Inferior parietal cortex (tissue), 1 donor: ENCODE measurements around the gene GPC3.
"Not testable (repeated sequence)": the region's sequence is repeated elsewhere in the genome, so short reads cannot be mapped to it uniquely, and the experiment has no call there.

Experiments used
- DNase-seq: peaks from one replicate; pipeline ENCODE4 v3.0.0-alpha.2; 2016; ENCODE audit errors: extremely low spot score

GPC3 gene

GRCh38 chrX:133648594-133648993 is 336.8 kb downstream of the GPC3 start:
- DNase-seq, result no peak

GRCh38 chrX:133646719-133647116 is 338.7 kb downstream of the GPC3 start:
- DNase-seq, result no peak

- no peak for DNase-seq
Observed at GRCh38 chrX:133645977-133646718, 339.2 kb downstream of the GPC3 start.

- no peak for DNase-seq
Observed at GRCh38 chrX:133645256-133645655, 340.1 kb downstream of the GPC3 start.

- DNase-seq, result no peak
Observed at GRCh38 chrX:133640161-133641015, 345.0 kb downstream of the GPC3 start.

- DNase-seq, result no peak
Observed at GRCh38 chrX:133639726-133640125, 345.7 kb downstream of the GPC3 start.

- no peak for DNase-seq
Observed at GRCh38 chrX:133638285-133638684, 347.1 kb downstream of the GPC3 start.

- DNase-seq, result no peak
Observed at GRCh38 chrX:133637765-133638164, 347.6 kb downstream of the GPC3 start.

- DNase-seq, result no peak
Observed at GRCh38 chrX:133636009-133636408, 349.4 kb downstream of the GPC3 start.

- DNase-seq, result no peak
Observed at GRCh38 chrX:133634416-133634815, 351.0 kb downstream of the GPC3 start.

- DNase-seq, result no peak
Observed at GRCh38 chrX:133633950-133634349, 351.4 kb downstream of the GPC3 start.

GRCh38 chrX:133633162-133633561 is 352.2 kb downstream of the GPC3 start:
- DNase-seq, result no peak

- DNase-seq, result no peak
Observed at GRCh38 chrX:133630362-133630761, 355.0 kb downstream of the GPC3 start.

GRCh38 chrX:133627673-133628072 is 357.7 kb downstream of the GPC3 start:
- DNase-seq, result no peak

- DNase-seq, result not testable (repeated sequence)
Observed at GRCh38 chrX:133621384-133621783, 364.0 kb downstream of the GPC3 start.

GRCh38 chrX:133611676-133612075 is 373.7 kb downstream of the GPC3 start:
- DNase-seq, result no peak

GRCh38 chrX:133610056-133610455 is 375.3 kb downstream of the GPC3 start:
- no peak for DNase-seq

GRCh38 chrX:133609166-133609565 is 376.2 kb downstream of the GPC3 start:
- DNase-seq, result no peak

GRCh38 chrX:133608406-133608805 is 377.0 kb downstream of the GPC3 start:
- DNase-seq, result no peak

GRCh38 chrX:133607419-133608348 is 377.7 kb downstream of the GPC3 start:
- no peak for DNase-seq

GRCh38 chrX:133606990-133607389 is 378.4 kb downstream of the GPC3 start:
- DNase-seq, result no peak

- no peak for DNase-seq
Observed at GRCh38 chrX:133604801-133605200, 380.6 kb downstream of the GPC3 start.
